HCT116 (cell line): ENCODE data around the gene KIAA1671. TPM values are rescaled to one million over a fixed set of nuclear protein-coding genes. Genes with fewer than 3 reads are reported as not detected.

ENCODE experiments used
- ATAC-seq: fragments of 200-7000 bp; cut with Tn5 transposase; 2 replicates; pipeline ENCODE4 v1.9.1; 2020; ENCODE audit warnings: mild to moderate bottlenecking, moderate library complexity
- BruUV-seq: library from RNA; stranded (reverse); fragments of 400-500 nt; replicated peaks from 2 replicates; lab custom pipeline; 2021; lab: Mats Ljungman, UMichigan
- CTCF ChIA-PET: fragments of 300-600 bp; sonication (Branson Sonifier 250); formaldehyde crosslinking; loops from one replicate; lab custom pipeline; 2021; ENCODE audit warnings: antibody characterized with exemption; lab: Charles Lee
- POLR2A ChIA-PET: fragments of 300-600, 350-600 bp; sonication (Branson Sonifier 250); formaldehyde crosslinking; loops from one replicate; lab custom pipeline; 2021; ENCODE audit warnings: antibody characterized with exemption; lab: Charles Lee
- RAD21 ChIA-PET, 2 experiments: fragments of 300-600 bp; sonication (Branson Sonifier 250); formaldehyde crosslinking; loops; one replicate each; lab custom pipeline; 2023; ENCODE audit warnings: low total read pairs in 2 of 2; ENCODE audit not compliant: uncharacterized antibody in 2 of 2, unreplicated experiment in 2 of 2, low non-redundant PET in 1 of 2; lab: Charles Lee
- DNase-seq: peaks from one replicate; pipeline ENCODE4 v3.0.0-alpha.2; 2010; ENCODE audit warnings: low read depth, low spot score
- H2AFZ ChIP-seq: fragments of 200-600 bp; shearing (Covaris generic), sonication (generic); 2 replicates; pipeline ENCODE4 v1.6.1; 2017; ENCODE audit warnings: low read depth, mixed run types, mixed read lengths, antibody characterized with exemption, low read length; ENCODE audit not compliant: poor library complexity, severe bottlenecking
- H3K27ac ChIP-seq: 2 replicates; pipeline ENCODE4 v1.5.1; 2012; ENCODE audit warnings: low read depth, low read length
- H3K27me3 ChIP-seq: fragments of 200-600 bp; sonication (generic); 2 replicates; pipeline ENCODE4 v1.6.1; 2016; ENCODE audit warnings: mixed run types, low read length, mixed read lengths; ENCODE audit not compliant: insufficient read depth
- H3K36me3 ChIP-seq, 2 experiments: fragments of 200-500 bp in 1 of 2; fragments of 200-600 bp in 1 of 2; sonication (Bioruptor generic) in 1 of 2; sonication (generic) in 1 of 2; 2 replicates each; pipeline versions ENCODE4 v1.5.1 to v1.6.1; 2014 to 2016; ENCODE audit warnings: low read length in 2 of 2, inconsistent platforms in 1 of 2, mixed read lengths in 1 of 2, mixed run types in 1 of 2; ENCODE audit not compliant: insufficient read depth in 2 of 2, control insufficient read depth in 1 of 2
- H3K4me1 ChIP-seq, 2 experiments: fragments of 200-600 bp in 1 of 2; sonication (generic) in 1 of 2; 2 replicates each; pipeline versions ENCODE4 v1.5.1 to v1.6.1; 2012 to 2017; ENCODE audit warnings: low read length in 2 of 2, inconsistent platforms in 1 of 2, mild to moderate bottlenecking in 1 of 2, mixed read lengths in 1 of 2, mixed run types in 1 of 2, moderate library complexity in 1 of 2; ENCODE audit not compliant: insufficient read depth in 2 of 2, control insufficient read depth in 1 of 2
- H3K4me2 ChIP-seq: fragments of 200-600 bp; sonication (generic); 2 replicates; pipeline ENCODE4 v1.6.1; 2017; ENCODE audit warnings: mixed run types, low read length, mixed read lengths
- H3K4me3 ChIP-seq, 2 experiments: fragments of 200-600 bp in 1 of 2; sonication (generic) in 1 of 2; replicated peaks in 1 of 2; 2 replicates each; pipeline ENCODE4 v1.5.1; 2011 to 2016; ENCODE audit warnings: low read length in 2 of 2, control low read depth in 1 of 2, low read depth in 1 of 2, mild to moderate bottlenecking in 1 of 2, mixed read lengths in 1 of 2, mixed run types in 1 of 2
- H3K79me2 ChIP-seq: fragments of 200-600 bp; sonication (generic); 2 replicates; pipeline ENCODE4 v1.6.1; 2017; ENCODE audit warnings: mild to moderate bottlenecking, mixed run types, low read length, moderate library complexity, mixed read lengths; ENCODE audit not compliant: insufficient read depth
- H3K9ac ChIP-seq: fragments of 200-600 bp; sonication (generic); 2 replicates; pipeline ENCODE4 v1.6.1; 2016; ENCODE audit warnings: low read length, mixed read lengths
- H3K9me2 ChIP-seq: fragments of 200-600 bp; sonication (generic), shearing (Covaris generic); 2 replicates; pipeline ENCODE4 v1.6.1; 2017; ENCODE audit warnings: mixed run types, mild to moderate bottlenecking, moderate library complexity; ENCODE audit not compliant: insufficient read depth
- H3K9me3 ChIP-seq, 2 experiments: fragments of 200-500 bp in 1 of 2; fragments of 200-600 bp in 1 of 2; sonication (Bioruptor generic) in 1 of 2; sonication (generic) in 1 of 2; 2 replicates each; pipeline ENCODE4 v1.6.1; 2014 to 2017; ENCODE audit warnings: low read length in 2 of 2, mixed read lengths in 2 of 2, inconsistent platforms in 1 of 2, low read depth in 1 of 2, mild to moderate bottlenecking in 1 of 2, mixed run types in 1 of 2, moderate library complexity in 1 of 2; ENCODE audit not compliant: control insufficient read depth in 1 of 2, insufficient read depth in 1 of 2
- H4K20me1 ChIP-seq: fragments of 200-600 bp; sonication (generic), shearing (Covaris generic); 2 replicates; pipeline ENCODE4 v1.6.1; 2017; ENCODE audit warnings: mixed run types, mild to moderate bottlenecking, moderate library complexity; ENCODE audit not compliant: insufficient read depth
- ATF3 ChIP-seq: IDR thresholded peaks from 2 replicates; pipeline ENCODE4 v1.6.1; 2012
- CBX3 ChIP-seq: IDR thresholded peaks from 2 replicates; pipeline ENCODE4 v1.6.1; 2012; ENCODE audit warnings: low read depth
- FOSL1 ChIP-seq: IDR thresholded peaks from 2 replicates; pipeline ENCODE4 v1.6.1; 2012; ENCODE audit warnings: low read depth
- JUND ChIP-seq: IDR thresholded peaks from 2 replicates; pipeline ENCODE4 v1.6.1; 2012
- POLR2AphosphoS5 ChIP-seq: IDR thresholded peaks from 2 replicates; pipeline ENCODE4 v1.6.1; 2011; ENCODE audit warnings: mild to moderate bottlenecking, low read depth, low read length, moderate library complexity
- REST ChIP-seq: IDR thresholded peaks from 2 replicates; pipeline ENCODE4 v1.6.1; 2012; ENCODE audit warnings: low read depth
- SP1 ChIP-seq: IDR thresholded peaks from 2 replicates; pipeline ENCODE4 v1.6.1; 2012; ENCODE audit warnings: low read depth
- YY1 ChIP-seq: IDR thresholded peaks from 2 replicates; pipeline ENCODE4 v1.6.1; 2011; ENCODE audit warnings: low read length, low read depth, moderate library complexity, mild to moderate bottlenecking; ENCODE audit not compliant: insufficient replicate concordance; ENCODE audit errors: extremely low read depth
- ZBTB33 ChIP-seq: IDR thresholded peaks from 2 replicates; pipeline ENCODE4 v1.6.1; 2011; ENCODE audit warnings: mild to moderate bottlenecking, low read length, moderate library complexity; ENCODE audit not compliant: insufficient replicate concordance; ENCODE audit errors: extremely low read depth
- ZNF274 ChIP-seq: fragments of 200-500 bp; sonication (Bioruptor generic); IDR thresholded peaks from 2 replicates; pipeline ENCODE4 v1.6.1; 2014; ENCODE audit warnings: mild to moderate bottlenecking, low read depth, low read length, inconsistent platforms
- intact Hi-C: fragments of 100-400 bp; cut with micrococcal nuclease; formaldehyde crosslinking; loops from 2 replicates; pipeline ENCODE4 v1.10.0; 2022
- total RNA-seq: library from RNA; stranded (reverse); gene quantifications from one replicate; pipeline ENCODE4 v1.2.1, GENCODE V29; 2021; ENCODE audit not compliant: unreplicated experiment

KIAA1671 gene
- total RNA-seq, 1 experiment from 2014 or later: 36.8 TPM

GRCh38 chr22:25021976-25022711 is 69.6 kb downstream of the KIAA1671 start:
- POLR2A ChIA-PET: no interaction called here
- Histone ChIP-seq H3K4me2 (no peak overlapping the region), H3K36me3 (no peaks in the 10 kb centered on the region), H3K27me3 (no peaks in the 10 kb centered on the region), H3K9me2 (no peaks in the 10 kb centered on the region), H2AFZ (no peak overlapping the region), H3K9me3 (no peaks in the 10 kb centered on the region), H3K79me2 (peaks cover under 1% of the 10 kb centered on the region; the same call in 1 of the 2 replicates), H3K9ac (no peak overlapping the region), H3K27ac (no peak overlapping the region), H4K20me1 (no peaks in the 10 kb centered on the region), H3K4me1 (peaks cover 20 to 25% of the 10 kb centered on the region in 2 experiments), H3K4me3 (no peak overlapping the region)
- intact Hi-C loops: no loop called here
- RAD21 ChIA-PET: no interaction called here
- no peak for TF ChIP-seq ATF3
- CTCF ChIA-PET: no interaction called here
- no TSS peak for BruUV-seq
- ATAC-seq: no peak
- no peak for DNase-seq

GRCh38 chr22:25023879-25024278 is 71.4 kb downstream of the KIAA1671 start:
- POLR2A ChIA-PET: no interaction called here
- ATAC-seq: no peak
- TF ChIP-seq ZBTB33 (no peak), SP1 (no peak), REST (no peak), CBX3 (no peak), JUND (no peak), FOSL1 (no peak), POLR2AphosphoS5 (no peak), ZNF274 (no peak), YY1 (no peak)

More at GRCh38 chr22:25023879-25024278, 71.4 kb downstream of the KIAA1671 start:
- Histone ChIP-seq H2AFZ (no peak overlapping the region), H3K79me2 (peaks cover 4% of the 10 kb centered on the region; the same call in 1 of the 2 replicates), H3K4me2 (no peak overlapping the region), H3K27me3 (no peaks in the 10 kb centered on the region), H3K9ac (no peak overlapping the region), H3K9me3 (no peaks in the 10 kb centered on the region), H3K4me1 (peaks cover 24 to 33% of the 10 kb centered on the region in 2 experiments), H3K27ac (no peak overlapping the region), H4K20me1 (no peaks in the 10 kb centered on the region), H3K9me2 (no peaks in the 10 kb centered on the region), H3K4me3 (no peak overlapping the region), H3K36me3 (peaks cover 0 to 1% of the 10 kb centered on the region in 2 experiments; a peak in 1 of 4 replicates)
- ChIA-PET CTCF (no interaction called here), RAD21 (no interaction called here)
- intact Hi-C loops: no loop called here
- no TSS peak for BruUV-seq
- no peak for DNase-seq
